GM19351 (cell line): ENCODE results near the gene SORCS1.
A peak's percentile ranks its signal among the peaks of the same experiment; 100 is the strongest.
"Not testable (repeated sequence)": the region's sequence is repeated elsewhere in the genome, so short reads cannot be mapped to it uniquely, and the experiment has no call there.

Source experiments
- ATAC-seq: cut with Tn5 transposase; IDR thresholded peaks from one replicate; pipeline ENCODE4 v1.9.1; 2021; ENCODE audit warnings: mild to moderate bottlenecking, moderate library complexity; ENCODE audit not compliant: unreplicated experiment

Gene SORCS1

GRCh38 chr10:106955133-106955532 lies 209.4 kb downstream of the SORCS1 start:
- ATAC-seq = no peak

- ATAC-seq = no peak
Measured at GRCh38 chr10:106952033-106952432, 212.5 kb downstream of the SORCS1 start.

- no peak for ATAC-seq
Measured at GRCh38 chr10:106949680-106950478, 214.6 kb downstream of the SORCS1 start.

- peak; percentile 38 for ATAC-seq
Measured at GRCh38 chr10:106947643-106948042, 216.9 kb downstream of the SORCS1 start.

GRCh38 chr10:106942035-106942662 lies 222.4 kb downstream of the SORCS1 start:
- no peak for ATAC-seq

GRCh38 chr10:106941297-106942034 lies 223.0 kb downstream of the SORCS1 start:
- ATAC-seq = no peak

GRCh38 chr10:106938513-106938912 lies 226.0 kb downstream of the SORCS1 start:
- no peak for ATAC-seq

- peak; percentile 72 for ATAC-seq
Measured at GRCh38 chr10:106935978-106936451, 228.5 kb downstream of the SORCS1 start.

GRCh38 chr10:106931853-106932249 lies 232.7 kb downstream of the SORCS1 start:
- no peak for ATAC-seq

GRCh38 chr10:106931159-106931852 lies 233.2 kb downstream of the SORCS1 start:
- peak; percentile 66 for ATAC-seq

- ATAC-seq = no peak
Measured at GRCh38 chr10:106930751-106931150, 233.8 kb downstream of the SORCS1 start.

- no peak for ATAC-seq
Measured at GRCh38 chr10:106929291-106929895, 235.1 kb downstream of the SORCS1 start.

GRCh38 chr10:106928151-106928550 lies 236.4 kb downstream of the SORCS1 start:
- ATAC-seq = not testable (repeated sequence)

- no peak for ATAC-seq
Measured at GRCh38 chr10:106925191-106925590, 239.3 kb downstream of the SORCS1 start.

GRCh38 chr10:106920538-106920937 lies 244.0 kb downstream of the SORCS1 start:
- no peak for ATAC-seq

- ATAC-seq = peak; percentile 86
Measured at GRCh38 chr10:106919871-106920282, 244.6 kb downstream of the SORCS1 start.

GRCh38 chr10:106917452-106918055 lies 247.0 kb downstream of the SORCS1 start:
- ATAC-seq = no peak

- no peak for ATAC-seq
Measured at GRCh38 chr10:106914016-106914415, 250.5 kb downstream of the SORCS1 start.

GRCh38 chr10:106913348-106913747 lies 251.2 kb downstream of the SORCS1 start:
- no peak for ATAC-seq

GRCh38 chr10:106911096-106911495 lies 253.4 kb downstream of the SORCS1 start:
- ATAC-seq = no peak
